ENCODE measurements around the gene NLK.

DNA sequence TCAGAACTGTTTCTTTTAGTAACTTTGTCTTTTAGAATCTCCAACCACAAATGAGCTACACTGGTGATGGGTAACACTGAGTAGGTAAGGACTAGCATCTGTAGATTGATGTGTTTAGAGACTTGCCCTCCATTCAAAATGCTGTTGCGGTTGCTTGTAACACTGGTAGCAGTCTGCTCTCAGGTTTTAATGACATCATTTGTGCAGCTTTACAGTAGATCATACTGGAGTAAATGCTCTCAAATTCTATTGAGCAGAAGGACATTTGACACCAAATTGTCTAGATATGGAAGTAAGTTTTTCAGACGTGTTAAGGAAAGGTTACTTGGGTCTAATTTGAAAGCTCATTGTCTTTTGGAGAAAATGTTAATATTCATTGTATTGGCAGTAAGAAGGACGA lies 98.8 kb downstream of the NLK start:
- TF ChIP-seq, protein P1, sequence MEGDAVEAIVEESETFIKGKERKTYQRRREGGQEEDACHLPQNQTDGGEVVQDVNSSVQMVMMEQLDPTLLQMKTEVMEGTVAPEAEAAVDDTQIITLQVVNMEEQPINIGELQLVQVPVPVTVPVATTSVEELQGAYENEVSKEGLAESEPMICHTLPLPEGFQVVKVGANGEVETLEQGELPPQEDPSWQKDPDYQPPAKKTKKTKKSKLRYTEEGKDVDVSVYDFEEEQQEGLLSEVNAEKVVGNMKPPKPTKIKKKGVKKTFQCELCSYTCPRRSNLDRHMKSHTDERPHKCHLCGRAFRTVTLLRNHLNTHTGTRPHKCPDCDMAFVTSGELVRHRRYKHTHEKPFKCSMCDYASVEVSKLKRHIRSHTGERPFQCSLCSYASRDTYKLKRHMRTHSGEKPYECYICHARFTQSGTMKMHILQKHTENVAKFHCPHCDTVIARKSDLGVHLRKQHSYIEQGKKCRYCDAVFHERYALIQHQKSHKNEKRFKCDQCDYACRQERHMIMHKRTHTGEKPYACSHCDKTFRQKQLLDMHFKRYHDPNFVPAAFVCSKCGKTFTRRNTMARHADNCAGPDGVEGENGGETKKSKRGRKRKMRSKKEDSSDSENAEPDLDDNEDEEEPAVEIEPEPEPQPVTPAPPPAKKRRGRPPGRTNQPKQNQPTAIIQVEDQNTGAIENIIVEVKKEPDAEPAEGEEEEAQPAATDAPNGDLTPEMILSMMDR (IDR thresholded peaks at IDR 0.05), result no peak
- TF ChIP-seq EP300 (IDR thresholded peaks at IDR 0.05), result no peak

Measured in tibial nerve (tissue), 4 donors.